ENCODE results near the gene CMTM7.

DNA sequence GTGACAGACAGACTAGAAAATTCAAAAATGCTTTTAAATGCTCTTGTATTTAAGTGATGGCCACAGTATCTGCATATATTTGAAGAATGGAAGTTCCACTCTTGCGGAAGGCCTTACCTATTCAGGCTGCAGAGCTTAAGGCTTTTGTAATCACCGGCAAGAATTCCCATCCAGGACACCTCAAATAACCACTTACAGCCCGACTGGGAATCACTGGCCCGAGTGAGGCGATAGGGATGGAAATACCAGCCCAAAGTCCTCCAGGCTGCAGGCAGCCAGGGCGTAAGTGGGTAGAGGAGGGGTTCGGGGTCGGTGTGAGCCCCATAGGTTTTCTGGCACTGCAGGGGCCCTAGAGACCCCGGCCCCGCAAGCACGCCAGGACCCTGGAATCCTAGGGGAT, 9.5 kb downstream of the CMTM7 start:
- TF ChIP-seq CEBPB (IDR thresholded peaks at IDR 0.05; ENCODE audit: borderline replicate concordance, low read depth, low read length) (no peak), ZNF816 (CRISPR knock-in tag; IDR thresholded peaks at IDR 0.05; ENCODE audit: borderline replicate concordance) (no peak), PHB2 (IDR thresholded peaks at IDR 0.05; ENCODE audit: partially characterized antibody) (no peak), ZNF850 (CRISPR knock-in tag; conservative IDR thresholded peaks at IDR 0.05) (no peak)
